Gastrocnemius medialis (tissue), 4 donors: Measurements from ENCODE around the gene B4GALT7. TPM values are rescaled to one million over a fixed set of nuclear protein-coding genes. Genes with fewer than 3 reads are reported as not detected.
"Not testable (repeated sequence)": the region's sequence is repeated elsewhere in the genome, so short reads cannot be mapped to it uniquely, and the experiment has no call there.

Experiments
- ATAC-seq, 2 donors: fragments of 150-250 bp; one replicate each; pipeline ENCODE4 v1.9.1; 2016
- DNase-seq, 2 donors: peaks; one replicate each; pipeline ENCODE4 v3.0.0-alpha.2; 2019
- H3K27ac ChIP-seq, 4 donors: fragments of 200-600 bp; sonication (generic); 1 replicate in 1 of 4; 2 replicates in 3 of 4; pipeline ENCODE4 v1.5.1; 2016 to 2018; ENCODE audit warnings: mild to moderate bottlenecking in 2 of 4, moderate library complexity in 1 of 4
- H3K27me3 ChIP-seq, 3 donors: fragments of 200-600 bp; sonication (generic) in 2 of 3; 1 replicate in 1 of 3; 2 replicates in 2 of 3; pipeline versions ENCODE4 v1.5.1 to v1.6.0; 2016 to 2019; ENCODE audit warnings: mild to moderate bottlenecking in 1 of 3, moderate library complexity in 1 of 3
- H3K36me3 ChIP-seq, 2 donors: fragments of 200-600 bp; sonication (generic) in 1 of 2; one replicate each; pipeline ENCODE4 v1.5.1; 2017 to 2018
- H3K4me1 ChIP-seq, 2 donors: fragments of 200-600 bp; sonication (generic) in 1 of 2; one replicate each; pipeline ENCODE4 v1.5.1; 2016 to 2017; ENCODE audit warnings: mild to moderate bottlenecking in 2 of 2
- H3K4me3 ChIP-seq, 4 donors: fragments of 200-600 bp; sonication (generic) in 3 of 4; 1 replicate in 1 of 4; 2 replicates in 3 of 4; pipeline ENCODE4 v1.5.1; 2016 to 2019; ENCODE audit warnings: mild to moderate bottlenecking in 2 of 4
- H3K9me3 ChIP-seq, 3 donors: fragments of 200-600 bp; sonication (generic) in 2 of 3; 1 replicate in 1 of 3; 2 replicates in 2 of 3; pipeline ENCODE4 v1.5.1; 2016 to 2019
- in situ Hi-C, 4 donors: fragments of 200-750 bp; cut with MboI; loops; one replicate each; pipeline versions ENCODE4 v1.15.0 to v1.8.0; 2017; ENCODE audit warnings: low sequenced_read_pairs in 4 of 4
- intact Hi-C: fragments of 100-400 bp; cut with DNase I; formaldehyde crosslinking; loops from one replicate; pipeline ENCODE4 v1.15.1; 2023; ENCODE audit warnings: low total_unique reads
- total RNA-seq, 4 donors: library from RNA; depleted of rRNA; stranded (reverse); fragments of >200 nt; gene quantifications; one replicate each; pipeline versions ENCODE4 v1.1.0 to v1.2.3, GENCODE V29; 2016

The B4GALT7 gene
- total RNA-seq, 4 donors from 2014 or later = 11.9 to 24.8 (median 16.2) TPM

- H3K4me3 ChIP-seq, intact Hi-C loops, H3K4me1 ChIP-seq, H3K27me3 ChIP-seq, H3K9me3 ChIP-seq, H3K36me3 ChIP-seq, in situ Hi-C loops: not testable (repeated sequence)
- ATAC-seq (peak; percentile 66 to 90), DNase-seq (peak in 1 of 2 donors; percentile 14)
- peak overlapping the region in 1 of 4 donors; percentile 23 for H3K27ac ChIP-seq
Measured at GRCh38 chr5:177658542-177658941, 58.6 kb downstream of the B4GALT7 start.

Other genes with a start within 250 kb of the B4GALT7 start
- gene LMAN2, start 248.5 kb upstream of the B4GALT7 start, total RNA-seq = 100 to 1,000 TPM in 1 of 4 donors, 10 to 100 TPM in 3; 70.2 to 109 (median 86.6) TPM
- gene RGS14, start 242.2 kb upstream of the B4GALT7 start, total RNA-seq = 10 to 100 TPM in 1 of 4 donors, 1 to 10 TPM in 3; 1.6 to 25.9 (median 5.0) TPM
- not detected for gene SLC34A1, start 215.7 kb upstream of the B4GALT7 start, total RNA-seq
- gene PFN3, start 199.5 kb upstream of the B4GALT7 start, total RNA-seq = not detected
- 1 to 10 TPM in 1 of 4 donors, under 1 TPM in 2, not detected in 1; 0.36 to 1.2 (median 0.95) TPM for gene F12, start 190.6 kb upstream of the B4GALT7 start, total RNA-seq
- gene GRK6, start 173.5 kb upstream of the B4GALT7 start, total RNA-seq = 10 to 100 TPM; 12.7 to 40.5 (median 32.2) TPM
- gene PRR7, start 153.3 kb upstream of the B4GALT7 start, total RNA-seq = 1 to 10 TPM in 2 of 4 donors, under 1 TPM in 1, not detected in 1; 0.63 to 2.0 (median 1.4) TPM
- gene DBN1, start 126.5 kb upstream of the B4GALT7 start, total RNA-seq = 10 to 100 TPM; 16.3 to 27.5 (median 23.2) TPM
- gene PDLIM7, start 102.5 kb upstream of the B4GALT7 start, total RNA-seq = 100 to 1,000 TPM; 132 to 244 (median 220) TPM
- gene DOK3, start 90.3 kb upstream of the B4GALT7 start, total RNA-seq = 1 to 10 TPM; 2.1 to 5.1 (median 2.9) TPM
- 100 to 1,000 TPM in 1 of 4 donors, 10 to 100 TPM in 3; 47.1 to 105 (median 62.3) TPM for gene DDX41, start 83.2 kb upstream of the B4GALT7 start, total RNA-seq
- 10 to 100 TPM; 13.2 to 21.3 (median 16.6) TPM for gene FAM193B, start 45.6 kb upstream of the B4GALT7 start, total RNA-seq
- gene TMED9, start 7.9 kb upstream of the B4GALT7 start, total RNA-seq = 10 to 100 TPM; 24.3 to 67.2 (median 37.3) TPM
- under 1 TPM in 1 of 4 donors, not detected in 3; 0.61 TPM for gene FAM153A, start 182.8 kb downstream of the B4GALT7 start, total RNA-seq